Progenitor cell of endocrine pancreas (in vitro differentiated cells): Measurements from ENCODE around the gene KCNK4. TPM values are rescaled to one million over a fixed set of nuclear protein-coding genes. Genes with fewer than 3 reads are reported as not detected.
A peak's percentile ranks its signal among the peaks of the same experiment; 100 is the strongest.

Experiments
- DNase-seq: peaks from one replicate; pipeline ENCODE4 v3.0.0; 2021; ENCODE audit warnings: low spot score; ENCODE audit not compliant: unreplicated experiment
- H3K27ac Mint-ChIP-seq: 2 replicates; pipeline ENCODE4 v1.8.0; 2021; ENCODE audit warnings: mild to moderate bottlenecking, moderate library complexity, mixed read lengths
- H3K27me3 Mint-ChIP-seq: 2 replicates; pipeline ENCODE4 v1.8.0; 2021; ENCODE audit warnings: mixed read lengths
- H3K36me3 Mint-ChIP-seq: 2 replicates; pipeline ENCODE4 v1.8.0; 2022; ENCODE audit warnings: mixed read lengths; ENCODE audit not compliant: insufficient read depth
- H3K4me1 Mint-ChIP-seq: 2 replicates; pipeline ENCODE4 v1.8.0; 2021; ENCODE audit warnings: low read depth, mixed read lengths
- H3K4me3 Mint-ChIP-seq: 2 replicates; pipeline ENCODE4 v1.8.0; 2021; ENCODE audit warnings: low read depth, mild to moderate bottlenecking, moderate library complexity, mixed read lengths
- H3K9me3 Mint-ChIP-seq: 2 replicates; pipeline ENCODE4 v1.8.0; 2021; ENCODE audit warnings: low read depth, mixed read lengths
- total RNA-seq: library from RNA; stranded (reverse); gene quantifications from 2 replicates; pipeline ENCODE4 v1.2.1, GENCODE V29; 2021
- TF ChIP-seq, protein P1 (sequence below): fragments of 200-600 bp; sonication (generic); IDR thresholded peaks from one replicate; pipeline ENCODE4 v1.5.0; 2021; ENCODE audit warnings: antibody characterized with exemption, mild to moderate bottlenecking; ENCODE audit not compliant: unreplicated experiment

The KCNK4 gene
- total RNA-seq, 1 donor from 2014 or later: 0.62 TPM

DNA sequence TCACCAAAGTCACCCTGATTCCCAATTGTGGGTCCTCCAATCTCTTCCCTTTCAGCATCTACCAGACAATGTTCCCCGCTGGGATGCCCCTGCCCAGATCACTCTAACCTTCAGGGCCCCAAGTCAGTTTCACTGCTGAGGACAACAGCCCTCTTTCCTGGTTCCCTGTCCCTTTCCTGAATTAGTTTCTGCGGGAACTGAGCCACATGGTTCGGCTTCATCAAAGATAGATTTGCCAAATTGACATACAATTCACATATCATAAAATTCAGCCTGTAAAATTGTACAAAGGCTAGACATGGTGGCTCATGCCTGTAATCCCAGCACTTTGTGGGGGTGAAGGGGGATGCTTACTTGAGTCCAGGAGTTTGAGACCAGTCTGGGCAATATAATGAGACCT, 36.9 kb downstream of the KCNK4 start:
- H3K27me3 Mint-ChIP-seq: peaks cover 14% of the 10 kb centered on the region
- no peak overlapping the region for H3K27ac Mint-ChIP-seq
- H3K4me3 Mint-ChIP-seq: no peak overlapping the region
- DNase-seq: no peak
- no peaks in the 10 kb centered on the region for H3K36me3 Mint-ChIP-seq
- TF ChIP-seq, protein P1, sequence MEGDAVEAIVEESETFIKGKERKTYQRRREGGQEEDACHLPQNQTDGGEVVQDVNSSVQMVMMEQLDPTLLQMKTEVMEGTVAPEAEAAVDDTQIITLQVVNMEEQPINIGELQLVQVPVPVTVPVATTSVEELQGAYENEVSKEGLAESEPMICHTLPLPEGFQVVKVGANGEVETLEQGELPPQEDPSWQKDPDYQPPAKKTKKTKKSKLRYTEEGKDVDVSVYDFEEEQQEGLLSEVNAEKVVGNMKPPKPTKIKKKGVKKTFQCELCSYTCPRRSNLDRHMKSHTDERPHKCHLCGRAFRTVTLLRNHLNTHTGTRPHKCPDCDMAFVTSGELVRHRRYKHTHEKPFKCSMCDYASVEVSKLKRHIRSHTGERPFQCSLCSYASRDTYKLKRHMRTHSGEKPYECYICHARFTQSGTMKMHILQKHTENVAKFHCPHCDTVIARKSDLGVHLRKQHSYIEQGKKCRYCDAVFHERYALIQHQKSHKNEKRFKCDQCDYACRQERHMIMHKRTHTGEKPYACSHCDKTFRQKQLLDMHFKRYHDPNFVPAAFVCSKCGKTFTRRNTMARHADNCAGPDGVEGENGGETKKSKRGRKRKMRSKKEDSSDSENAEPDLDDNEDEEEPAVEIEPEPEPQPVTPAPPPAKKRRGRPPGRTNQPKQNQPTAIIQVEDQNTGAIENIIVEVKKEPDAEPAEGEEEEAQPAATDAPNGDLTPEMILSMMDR: no peak
- no peaks in the 10 kb centered on the region for H3K9me3 Mint-ChIP-seq
- H3K4me1 Mint-ChIP-seq: no peaks in the 10 kb centered on the region

DNA sequence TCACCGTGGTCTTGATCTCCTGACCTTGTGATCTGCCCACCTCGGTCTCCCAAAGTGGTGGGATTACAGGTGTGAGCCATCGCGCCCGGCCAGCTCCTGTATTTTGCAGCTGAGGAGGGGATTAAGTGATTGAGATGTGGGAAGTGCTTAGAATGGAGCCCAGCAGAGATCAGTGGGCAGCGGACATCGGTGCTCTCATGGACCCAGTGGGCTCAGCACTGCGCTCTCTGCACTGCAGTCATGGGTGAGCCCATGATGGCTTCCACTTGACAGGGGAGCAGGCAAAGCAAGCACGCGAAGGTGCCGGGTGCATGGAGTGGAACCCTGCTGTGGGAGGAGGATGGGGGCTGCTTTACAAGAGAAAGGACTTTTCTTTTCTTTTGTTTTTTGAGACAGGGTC, 39.8 kb downstream of the KCNK4 start:
- TF ChIP-seq, protein P1: no peak
- DNase-seq: no peak
- no peaks in the 10 kb centered on the region for H3K9me3 Mint-ChIP-seq
- H3K27ac Mint-ChIP-seq: no peak overlapping the region
- H3K4me1 Mint-ChIP-seq: peaks cover 5% of the 10 kb centered on the region
- H3K4me3 Mint-ChIP-seq: no peak overlapping the region
- H3K36me3 Mint-ChIP-seq: no peaks in the 10 kb centered on the region
- peaks cover 14% of the 10 kb centered on the region for H3K27me3 Mint-ChIP-seq

DNA sequence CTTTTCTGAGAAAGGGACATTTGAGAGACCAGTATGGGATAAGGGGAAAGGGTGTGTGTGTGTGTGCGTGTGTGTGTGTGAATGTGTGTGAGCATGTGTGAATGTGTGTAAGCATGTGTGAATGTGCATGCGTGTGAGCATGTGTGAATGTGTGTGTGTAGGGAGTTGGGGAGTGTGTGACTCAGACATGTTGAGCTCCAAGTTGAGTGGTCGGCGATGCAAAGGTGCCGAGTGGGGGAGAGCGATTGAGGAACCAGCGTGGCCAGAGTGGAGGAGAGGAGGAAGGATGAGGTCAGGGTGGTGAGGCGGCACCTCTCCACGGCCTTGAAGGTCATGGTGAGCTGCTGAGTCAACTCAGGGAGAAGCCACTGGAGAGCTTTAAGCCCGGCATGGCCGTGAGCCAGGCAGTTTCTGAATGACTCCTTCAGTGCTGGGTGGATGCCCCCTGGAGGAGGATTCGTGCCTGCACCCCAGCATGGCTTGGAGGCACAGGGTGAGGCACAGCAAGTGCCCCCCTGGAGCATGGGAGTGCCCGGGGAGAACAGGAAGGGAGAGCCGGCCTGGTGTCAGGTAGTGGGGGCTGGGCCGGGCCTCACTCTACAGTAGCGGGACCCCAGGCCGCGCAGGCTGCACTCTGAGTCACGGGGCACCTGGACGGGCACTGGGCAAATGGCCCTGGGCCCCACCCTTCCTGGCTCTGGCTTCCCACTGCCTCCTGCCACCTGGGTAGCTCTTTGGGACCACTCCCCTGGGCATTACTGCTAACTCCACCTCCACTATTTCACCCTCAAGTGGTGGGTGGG, 40.7 kb downstream of the KCNK4 start:
- no peak overlapping the region for H3K4me3 Mint-ChIP-seq
- DNase-seq: no peak

DNA sequence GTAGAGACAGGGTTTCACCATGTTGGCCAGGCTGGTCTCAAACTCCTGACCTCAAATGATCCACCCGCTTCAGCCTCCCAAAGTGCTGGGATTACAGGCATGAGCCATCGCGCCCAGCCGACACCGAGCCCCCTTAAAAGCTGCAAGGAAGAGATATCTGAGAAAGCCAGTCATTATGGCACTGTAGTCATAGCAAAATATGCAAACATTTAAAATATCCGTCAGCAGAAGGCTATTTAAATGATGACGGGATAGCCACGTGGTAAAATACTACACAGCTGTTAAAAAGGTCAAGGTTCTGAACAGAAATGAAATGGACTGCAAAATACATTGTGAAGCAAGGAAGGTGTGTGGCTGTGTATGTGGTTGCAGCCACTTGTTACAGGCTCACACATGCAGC, 42.5 kb downstream of the KCNK4 start:
- H3K27ac Mint-ChIP-seq: no peak overlapping the region
- peaks cover 5% of the 10 kb centered on the region for H3K4me1 Mint-ChIP-seq
- H3K9me3 Mint-ChIP-seq: no peaks in the 10 kb centered on the region
- H3K36me3 Mint-ChIP-seq: no peaks in the 10 kb centered on the region
- H3K4me3 Mint-ChIP-seq: no peak overlapping the region
- DNase-seq: no peak
- TF ChIP-seq, protein P1: no peak
- H3K27me3 Mint-ChIP-seq: peaks cover 15% of the 10 kb centered on the region

More for the DNA sequence above, 40.7 kb downstream of the KCNK4 start:
- no peaks in the 10 kb centered on the region for H3K9me3 Mint-ChIP-seq
- no peaks in the 10 kb centered on the region for H3K36me3 Mint-ChIP-seq
- no peak overlapping the region for H3K27ac Mint-ChIP-seq
- H3K27me3 Mint-ChIP-seq: peaks cover 14% of the 10 kb centered on the region
- TF ChIP-seq, protein P1: peak; percentile 45
- H3K4me1 Mint-ChIP-seq: peaks cover 5% of the 10 kb centered on the region

DNA sequence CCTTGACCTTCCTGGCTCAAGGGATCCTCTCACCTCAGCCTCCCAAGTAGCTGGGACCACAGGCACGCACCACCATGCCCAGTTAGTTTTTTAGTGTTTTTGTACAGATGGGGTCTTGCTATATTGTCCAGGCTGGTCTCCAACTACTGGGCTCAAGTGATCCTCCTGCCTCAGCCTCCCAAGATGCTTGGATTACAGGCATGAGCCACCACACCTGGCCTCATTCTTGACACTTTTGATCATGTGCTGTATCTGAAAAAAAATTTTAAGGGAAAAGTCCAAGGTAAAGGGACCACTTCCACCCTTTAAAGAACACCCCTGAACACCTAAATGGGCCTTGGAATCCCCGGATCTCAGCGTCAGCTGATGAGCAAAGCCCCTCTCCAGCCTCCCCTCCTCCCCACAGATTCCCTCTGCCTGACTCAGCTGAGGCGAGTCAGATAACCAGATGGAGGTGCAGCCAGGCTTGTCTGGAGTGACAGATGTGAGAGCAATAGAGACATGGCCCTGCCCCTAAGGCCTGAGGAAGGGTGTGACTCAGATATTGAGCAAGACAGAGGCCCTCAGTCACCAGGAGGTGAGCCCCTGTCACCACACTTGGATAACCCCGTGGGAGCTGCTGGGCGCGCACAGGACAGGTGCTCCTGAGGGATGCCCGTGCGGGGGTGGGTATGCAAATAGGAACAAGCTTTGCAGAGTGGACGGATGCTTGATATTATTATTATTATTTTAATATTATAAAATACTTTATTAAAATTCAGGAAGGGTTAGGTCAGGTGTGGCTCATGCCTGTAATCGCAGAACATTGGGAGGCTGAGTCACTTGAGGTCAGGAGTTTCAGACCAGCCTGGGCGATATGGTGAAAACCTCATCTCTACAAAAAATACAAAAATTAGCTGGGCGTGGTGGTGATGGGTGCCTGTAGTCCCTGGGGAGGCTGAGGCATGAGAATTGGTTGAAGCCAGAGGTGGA, 43.9 kb downstream of the KCNK4 start:
- TF ChIP-seq, protein P1: no peak
- peak overlapping the region; percentile 37 for H3K27ac Mint-ChIP-seq

More for the DNA sequence above, 43.9 kb downstream of the KCNK4 start:
- no peaks in the 10 kb centered on the region for H3K9me3 Mint-ChIP-seq
- peaks cover 5% of the 10 kb centered on the region for H3K4me1 Mint-ChIP-seq
- peaks cover 19% of the 10 kb centered on the region for H3K27me3 Mint-ChIP-seq
- no peak overlapping the region for H3K4me3 Mint-ChIP-seq
- peak; percentile 44 for DNase-seq
- H3K36me3 Mint-ChIP-seq: no peaks in the 10 kb centered on the region
